HG03039 (cell line): ENCODE results near the gene KIAA1217.

Experiments used
- ATAC-seq: cut with Tn5 transposase; IDR thresholded peaks from one replicate; pipeline ENCODE4 v1.9.1; 2021; ENCODE audit warnings: mild to moderate bottlenecking, moderate library complexity; ENCODE audit not compliant: unreplicated experiment

Gene KIAA1217

DNA sequence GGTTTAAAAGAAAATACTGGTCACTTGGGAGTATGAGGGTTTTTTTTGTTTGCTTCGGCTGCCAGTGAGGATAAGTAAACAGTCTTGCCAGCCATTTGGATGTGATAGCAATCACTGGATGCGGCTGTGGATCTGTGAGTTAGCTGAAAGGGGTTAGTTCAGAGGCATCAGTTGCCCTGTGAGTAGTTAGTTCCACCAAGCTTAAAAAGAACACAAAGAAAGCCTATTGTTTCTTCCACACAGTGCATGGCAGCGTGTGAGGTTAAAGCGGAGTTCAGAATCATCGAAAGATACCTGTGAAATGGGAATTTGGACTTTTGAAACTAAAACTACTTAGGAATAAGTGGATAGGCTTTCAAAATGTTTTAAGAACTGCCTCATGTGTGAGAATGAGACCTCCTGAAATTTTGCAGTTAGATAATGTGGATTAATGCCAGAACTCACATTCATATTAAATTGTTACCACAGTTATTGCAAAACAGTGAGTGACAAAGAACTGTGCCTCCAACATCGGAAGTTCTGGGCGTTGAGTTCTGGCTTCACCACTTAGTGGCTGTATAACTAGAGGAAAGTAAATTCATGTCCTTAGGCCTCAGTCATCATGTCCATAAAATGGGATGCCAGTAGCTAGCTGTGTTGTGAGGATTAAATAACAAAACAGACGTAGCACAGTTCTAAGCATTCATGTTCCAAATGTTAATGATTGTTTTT is 31.3 kb downstream of the KIAA1217 start:
- ATAC-seq, result no peak

DNA sequence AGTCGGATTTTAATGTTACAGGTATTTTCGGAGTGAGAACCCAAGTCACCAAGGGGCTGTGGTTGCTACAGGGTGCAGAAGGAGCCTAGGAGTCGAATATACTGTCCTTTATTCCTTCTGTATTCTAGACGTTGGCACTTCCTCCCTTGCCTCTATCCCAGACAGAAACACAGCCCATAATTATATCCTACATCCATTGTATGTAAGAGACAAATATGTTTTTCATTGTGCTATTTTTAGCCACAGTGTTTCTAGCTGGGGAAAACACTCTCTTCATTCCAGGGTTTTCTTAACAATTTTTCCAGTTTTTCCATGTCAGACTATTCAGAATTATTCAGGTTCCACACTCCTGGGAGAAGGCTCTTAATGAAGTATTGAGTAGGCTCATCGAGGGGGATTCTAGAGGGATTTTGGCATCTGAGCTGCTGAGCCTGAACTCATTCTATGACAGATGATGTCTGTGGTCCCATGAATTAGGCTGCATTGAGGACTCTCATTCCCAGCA is 32.6 kb downstream of the KIAA1217 start:
- no peak for ATAC-seq

DNA sequence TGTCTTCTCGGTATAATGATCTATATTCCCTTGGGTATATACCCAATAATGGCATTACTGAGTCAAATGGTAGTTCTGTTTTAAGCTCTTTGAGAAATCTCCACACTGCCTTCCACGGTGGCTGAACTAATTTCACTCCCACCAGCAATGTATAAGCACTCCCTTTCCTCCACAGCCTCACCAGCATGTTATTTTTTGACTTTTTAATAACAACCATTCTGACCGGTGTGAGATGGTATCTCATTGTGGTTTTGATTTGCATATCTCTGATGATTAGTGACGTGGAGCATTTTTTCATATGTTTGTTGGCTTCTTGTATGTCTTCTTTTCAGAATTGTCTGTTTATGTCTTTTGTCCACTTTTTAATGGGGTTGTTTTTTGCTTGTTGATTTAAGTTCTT is 33.6 kb downstream of the KIAA1217 start:
- no peak for ATAC-seq

DNA sequence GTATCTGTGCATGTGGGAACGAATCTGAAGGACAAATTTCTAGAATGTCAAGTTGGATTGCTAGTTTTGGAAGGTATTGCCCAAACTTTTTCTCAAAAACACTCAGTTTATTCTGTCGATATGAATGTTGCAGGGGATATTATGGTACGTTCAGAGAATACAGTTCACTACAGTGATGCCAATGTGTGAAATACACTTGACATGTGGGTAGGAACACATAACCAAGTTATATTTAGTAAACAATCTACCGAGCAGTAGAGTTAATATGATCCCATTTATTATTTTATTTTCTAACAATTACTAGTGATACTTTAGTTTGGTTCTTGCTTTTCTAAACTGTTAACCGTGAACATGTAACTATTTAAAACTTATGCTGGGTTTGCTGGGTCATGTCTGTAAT is 37.4 kb downstream of the KIAA1217 start:
- no peak for ATAC-seq

DNA sequence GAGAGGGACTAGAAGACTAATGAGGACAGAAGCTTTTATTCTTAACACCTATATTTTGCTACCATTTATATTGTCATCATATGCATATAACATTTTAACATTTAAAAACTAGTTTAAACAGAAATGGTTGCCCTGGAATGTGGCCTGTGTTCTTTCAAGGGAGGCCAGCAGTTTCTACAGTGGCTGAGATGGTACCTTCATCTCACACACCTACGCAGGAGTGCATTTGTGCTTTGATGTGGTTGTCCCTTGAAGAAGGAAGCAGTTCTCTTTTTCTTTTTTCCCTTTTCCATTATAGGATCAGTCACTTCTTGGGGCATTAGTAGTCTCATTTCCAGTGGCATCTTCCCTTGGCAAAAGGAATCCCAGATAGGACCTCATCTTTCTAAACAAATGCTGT is 38.9 kb downstream of the KIAA1217 start:
- ATAC-seq, result no peak

DNA sequence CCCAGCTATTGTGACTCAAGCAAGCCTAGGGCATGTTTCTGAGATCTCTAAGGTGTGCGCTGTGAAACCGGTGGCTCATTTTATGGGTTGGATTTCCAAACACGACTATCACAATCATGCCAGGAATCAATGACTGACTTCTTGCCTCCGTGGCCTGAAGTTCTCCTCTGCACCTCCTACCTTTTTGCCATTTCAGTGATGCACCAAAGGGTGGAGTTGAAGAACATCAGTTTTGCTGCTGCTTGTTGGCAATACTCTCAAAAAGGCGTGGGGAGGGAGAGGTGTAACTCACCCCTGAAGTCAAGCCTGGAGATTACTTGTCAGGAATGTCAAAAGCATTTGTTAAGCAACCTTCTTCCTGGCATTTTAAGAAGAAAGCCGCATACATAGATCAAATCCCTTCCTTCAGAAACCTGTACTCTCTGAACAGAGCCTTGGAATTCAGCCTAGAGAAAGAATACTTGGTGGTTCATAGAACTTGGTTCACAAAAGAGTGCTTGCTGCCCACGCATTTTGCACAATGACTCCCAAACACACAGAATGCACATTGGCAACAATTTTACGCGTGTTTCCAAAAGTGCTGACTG is 41.0 kb downstream of the KIAA1217 start:
- no peak for ATAC-seq

DNA sequence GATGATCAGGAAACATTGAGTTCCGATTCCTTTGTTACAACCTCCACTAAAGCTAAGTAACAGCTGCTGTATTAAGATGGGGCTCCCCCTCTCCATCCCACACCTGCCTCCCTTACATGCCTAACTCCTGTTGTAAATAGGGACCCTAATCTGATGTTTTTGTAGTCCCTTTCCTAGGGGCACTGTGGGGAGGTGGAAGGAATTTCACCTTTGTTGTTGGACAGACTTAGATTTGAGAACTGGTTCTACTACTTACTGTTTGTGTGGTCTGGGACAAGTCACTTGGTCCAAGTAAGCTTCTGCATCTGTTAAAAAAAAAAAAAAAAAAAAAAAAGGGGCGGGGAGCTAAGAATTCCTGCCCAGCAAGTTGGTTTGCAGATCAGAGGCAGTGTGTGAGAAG is 42.6 kb downstream of the KIAA1217 start:
- no peak for ATAC-seq

DNA sequence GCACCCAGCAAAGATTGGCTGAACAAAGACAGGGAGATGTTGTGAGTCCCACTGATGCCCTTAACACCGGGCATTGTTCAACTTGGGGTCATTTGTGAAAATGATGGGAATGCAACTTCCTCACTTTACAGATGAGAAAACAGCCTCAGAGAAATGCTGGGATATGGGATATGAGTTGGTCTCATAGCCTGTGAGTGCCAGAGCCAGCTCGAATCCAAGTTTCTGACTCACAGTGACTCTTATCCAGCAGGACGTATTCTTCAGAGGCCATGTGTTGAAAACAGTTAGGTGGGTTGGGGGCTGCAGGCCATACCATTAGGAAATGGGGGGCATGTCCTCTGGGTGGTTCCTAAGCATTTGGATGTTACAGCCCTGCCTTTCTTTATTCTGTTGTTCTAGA is 45.2 kb downstream of the KIAA1217 start:
- ATAC-seq, result no peak

DNA sequence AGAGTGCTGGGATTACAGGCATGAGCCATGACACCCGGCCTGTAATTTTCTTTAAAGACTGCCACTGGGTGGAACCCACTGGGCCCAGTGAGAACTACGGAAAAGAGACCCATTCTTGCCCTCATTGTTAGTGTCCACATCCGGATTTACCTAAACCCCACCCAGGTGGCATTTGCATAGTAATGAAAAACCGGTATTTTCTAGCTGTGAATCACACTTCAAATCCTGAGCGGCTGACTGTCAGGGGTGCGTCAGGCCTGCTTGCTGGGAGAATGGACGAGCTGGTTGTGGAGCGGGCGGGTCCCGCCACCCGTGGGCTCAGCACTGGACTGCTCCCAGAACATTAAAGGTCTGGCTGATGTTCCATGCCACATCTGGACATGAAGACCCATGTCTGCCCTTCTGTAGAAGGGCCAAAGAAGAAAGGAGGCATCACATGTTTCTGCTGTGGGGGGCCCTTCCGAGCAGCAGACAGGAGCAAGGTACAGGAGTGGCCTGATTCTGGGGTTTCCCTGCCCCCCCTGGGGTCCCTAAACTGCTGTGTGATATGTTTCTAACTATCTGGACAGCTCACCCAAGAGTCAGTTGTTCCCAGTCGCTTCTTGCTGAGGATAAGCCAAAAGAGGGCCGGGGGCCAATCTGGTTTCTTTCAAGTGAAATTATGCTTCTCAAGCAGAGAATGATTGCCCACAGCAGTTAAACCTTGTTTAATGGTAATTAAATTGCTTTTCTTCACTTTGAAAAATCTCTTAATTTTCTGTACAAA is 46.4 kb downstream of the KIAA1217 start:
- no peak for ATAC-seq

DNA sequence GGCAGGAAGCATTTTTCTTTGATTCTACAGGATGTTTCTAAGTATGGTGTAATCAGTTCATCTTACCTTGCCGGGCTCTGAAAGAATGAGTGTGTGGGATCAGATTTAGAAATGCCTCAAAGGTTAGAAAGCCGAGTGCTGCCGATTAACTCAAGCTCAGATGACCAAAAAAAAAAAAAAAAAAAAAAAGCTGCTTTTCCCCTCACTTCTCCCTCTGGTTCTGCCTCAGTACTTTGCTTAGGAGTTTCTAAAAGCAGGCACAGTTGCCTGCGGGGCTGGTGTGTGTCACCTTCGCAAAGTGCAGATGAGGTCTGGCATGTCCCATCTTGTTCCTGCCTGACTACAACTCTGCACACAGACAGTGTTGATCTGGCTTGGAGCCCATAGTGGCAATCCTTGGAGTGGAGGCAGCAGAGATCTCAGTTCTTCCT is 47.0 kb downstream of the KIAA1217 start:
- no peak for ATAC-seq

DNA sequence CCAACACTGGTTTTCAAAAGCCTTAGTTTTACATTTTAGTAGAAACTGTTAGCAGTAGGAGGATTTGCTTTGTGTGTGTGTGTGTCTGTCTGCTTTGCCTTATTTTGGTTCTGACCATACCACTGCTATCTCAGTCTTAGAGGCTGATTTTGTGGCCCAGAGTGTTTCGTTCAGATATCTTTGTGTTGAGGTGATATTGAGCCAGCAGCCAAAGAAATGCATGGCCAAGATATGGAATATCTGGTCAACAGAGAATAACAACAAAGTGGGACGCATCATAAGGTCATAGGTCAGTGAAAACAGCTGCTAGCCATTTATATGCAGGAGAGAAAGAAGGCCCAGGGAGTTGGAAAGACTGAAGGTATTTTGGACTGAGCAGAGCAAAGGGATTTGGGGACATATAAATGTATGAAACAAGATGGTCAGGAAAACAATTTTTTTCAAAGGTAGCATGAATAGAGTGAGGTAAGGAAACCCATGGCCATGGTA is 47.7 kb downstream of the KIAA1217 start:
- no peak for ATAC-seq

DNA sequence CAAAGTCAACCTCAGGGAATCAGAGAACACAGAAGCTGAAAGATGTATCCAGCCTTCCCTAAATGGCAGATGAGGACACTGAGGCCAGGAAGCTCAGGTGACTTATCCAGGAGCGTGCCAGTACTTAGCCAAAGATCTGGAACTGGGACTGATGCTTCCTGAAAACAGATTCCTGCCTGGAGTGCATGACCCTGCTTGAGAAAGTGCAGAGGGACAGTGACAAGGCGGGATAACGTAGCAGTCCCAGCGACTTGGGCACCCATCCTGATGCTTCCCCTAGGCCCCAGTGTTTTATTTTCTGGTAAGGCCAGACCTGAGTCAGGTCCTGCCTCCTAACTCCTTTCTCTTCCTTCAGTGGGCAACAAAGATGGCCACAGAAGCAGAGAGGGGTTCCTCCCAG is 48.6 kb downstream of the KIAA1217 start:
- ATAC-seq, result no peak

DNA sequence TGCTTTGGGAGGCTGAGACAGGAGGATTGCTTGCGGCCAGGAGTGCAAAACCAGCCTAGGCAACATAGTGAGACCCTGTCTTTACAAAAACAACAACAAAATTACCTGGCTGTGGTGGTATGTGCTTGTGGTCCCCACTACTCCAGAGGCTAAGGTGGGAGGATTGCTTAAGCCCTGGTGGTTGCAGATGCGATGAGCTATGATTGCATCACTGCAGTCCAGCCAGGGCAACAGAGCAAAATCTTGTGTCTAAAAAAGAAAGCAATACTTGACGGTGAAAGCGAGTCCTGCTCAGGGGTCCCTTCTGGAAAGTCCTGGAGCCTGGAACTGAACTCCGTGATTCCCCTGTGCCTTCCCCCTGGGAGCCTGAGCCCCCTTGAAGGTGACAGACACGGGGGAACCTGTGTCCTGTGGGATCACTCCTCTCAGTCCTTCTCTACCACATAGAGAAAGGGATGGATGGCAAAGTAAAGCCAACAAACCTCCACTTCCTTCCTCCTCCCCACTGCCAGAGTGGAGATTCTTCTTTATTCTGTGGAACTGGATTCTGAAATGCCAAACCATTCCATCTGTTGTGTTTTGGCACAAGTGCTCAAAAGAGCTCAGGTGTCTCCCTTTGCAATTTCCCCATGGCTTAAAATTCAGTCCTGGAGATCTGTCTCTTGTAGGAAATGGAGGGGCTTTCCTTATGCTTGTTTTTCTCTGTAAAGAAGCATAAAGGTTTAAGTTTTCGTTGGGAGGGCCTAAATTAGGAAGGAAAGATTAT is 50.6 kb downstream of the KIAA1217 start:
- no peak for ATAC-seq

DNA sequence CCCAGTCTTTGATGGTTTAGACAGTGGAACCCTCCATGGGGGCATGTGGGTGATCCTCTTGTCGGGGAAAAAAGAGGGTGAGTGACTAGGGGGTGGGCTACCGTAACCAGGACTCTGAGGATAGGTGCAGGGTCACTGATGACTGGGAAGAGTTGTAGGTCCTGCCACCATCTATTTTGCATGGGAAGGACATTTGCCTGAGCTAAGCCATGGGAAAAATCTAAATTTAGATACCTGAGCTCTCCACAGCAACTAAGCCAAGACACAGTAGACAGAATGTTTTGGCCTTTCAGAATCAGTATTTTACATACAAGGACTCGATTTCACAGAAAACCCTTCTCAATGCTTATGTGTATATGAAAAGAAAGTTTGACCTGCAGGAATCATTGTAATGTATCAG is 52.7 kb downstream of the KIAA1217 start:
- no peak for ATAC-seq

DNA sequence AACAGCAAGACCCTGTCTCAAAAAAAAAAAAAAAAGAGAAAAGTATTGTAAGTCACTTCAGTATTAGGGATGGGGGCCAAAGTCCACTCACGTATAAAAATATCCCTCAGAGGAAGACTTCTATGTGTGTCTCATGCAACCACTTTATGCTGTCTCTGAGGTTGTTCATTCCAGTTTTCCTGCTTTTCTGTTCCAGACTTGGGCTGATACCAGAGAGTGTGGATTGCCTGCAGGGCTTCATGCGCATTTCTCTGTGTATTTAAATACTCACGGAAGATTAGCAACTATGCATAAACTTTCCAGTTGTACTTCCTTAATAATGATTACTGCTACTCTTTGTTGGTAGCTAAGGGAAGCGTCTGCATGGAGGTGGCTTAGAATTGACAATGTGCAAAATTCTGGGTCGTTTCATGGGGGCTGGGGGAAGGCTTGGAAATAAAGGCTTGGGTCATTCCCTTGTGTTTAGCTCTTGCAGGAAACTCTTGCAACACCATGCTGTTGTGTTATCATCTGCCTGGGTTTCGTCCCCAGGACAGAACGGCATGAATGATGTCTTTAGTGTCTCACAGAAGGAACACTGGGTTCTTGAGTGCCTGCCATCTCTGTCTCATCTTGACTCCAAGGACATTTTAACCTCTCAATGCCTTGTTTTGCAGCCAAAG is 54.1 kb downstream of the KIAA1217 start:
- no peak for ATAC-seq

DNA sequence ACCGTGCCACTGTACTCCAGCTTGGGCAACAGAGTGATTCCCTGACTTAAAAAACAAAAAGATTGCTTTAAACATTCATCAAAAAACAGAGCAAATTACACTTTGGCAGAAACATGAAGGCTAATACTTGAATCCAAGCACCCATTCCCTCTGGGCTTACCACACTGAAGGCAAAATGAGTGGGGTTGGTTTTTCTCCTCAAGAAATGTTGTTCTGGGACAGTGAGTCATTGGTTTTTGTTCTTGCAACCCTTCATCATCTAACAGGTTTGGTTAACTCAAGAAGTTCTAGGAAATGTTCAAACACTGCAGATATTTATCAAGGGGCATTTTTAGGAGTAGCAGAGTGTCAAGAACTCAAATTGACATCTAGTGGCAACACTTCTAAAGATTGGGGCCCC is 60.5 kb downstream of the KIAA1217 start:
- ATAC-seq, result no peak

DNA sequence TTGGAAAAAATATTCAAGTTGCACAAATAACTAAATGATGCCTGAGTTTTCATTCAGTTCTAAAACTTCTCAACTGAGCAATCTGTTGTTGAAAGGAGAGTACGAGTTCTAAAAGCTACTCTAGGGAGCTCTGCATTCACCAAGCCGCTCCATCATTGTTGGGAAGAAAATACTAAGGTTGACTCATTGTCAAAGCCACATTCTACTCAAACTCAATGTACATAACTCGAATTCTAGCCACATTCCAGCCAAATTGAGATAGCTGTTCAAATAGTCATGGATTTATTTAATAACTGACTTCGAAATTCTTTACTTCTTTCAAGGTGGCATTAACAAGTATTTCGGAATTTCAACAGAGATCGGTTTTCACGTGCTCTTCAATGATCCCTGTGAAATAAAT is 63.4 kb downstream of the KIAA1217 start:
- ATAC-seq, result no peak

DNA sequence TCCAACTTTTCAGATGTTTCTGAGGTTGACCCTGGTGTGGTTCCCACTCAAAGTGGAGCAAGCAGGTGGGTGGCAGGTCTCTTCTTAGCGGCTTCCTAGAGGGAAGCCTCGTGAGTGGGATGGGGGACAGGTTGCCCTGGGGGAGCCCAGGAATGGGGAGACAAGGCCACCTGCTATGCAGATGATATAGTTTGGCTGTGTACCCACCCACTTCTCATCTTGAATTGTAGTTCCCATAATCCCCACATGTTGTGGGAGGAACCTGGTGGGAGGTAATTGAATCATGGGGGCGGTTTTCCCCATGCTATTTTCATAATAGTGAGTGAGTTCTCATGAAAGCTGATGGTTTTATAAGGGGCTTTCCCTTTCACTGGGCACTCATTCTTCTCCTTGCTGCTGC is 68.3 kb downstream of the KIAA1217 start:
- ATAC-seq, result no peak

DNA sequence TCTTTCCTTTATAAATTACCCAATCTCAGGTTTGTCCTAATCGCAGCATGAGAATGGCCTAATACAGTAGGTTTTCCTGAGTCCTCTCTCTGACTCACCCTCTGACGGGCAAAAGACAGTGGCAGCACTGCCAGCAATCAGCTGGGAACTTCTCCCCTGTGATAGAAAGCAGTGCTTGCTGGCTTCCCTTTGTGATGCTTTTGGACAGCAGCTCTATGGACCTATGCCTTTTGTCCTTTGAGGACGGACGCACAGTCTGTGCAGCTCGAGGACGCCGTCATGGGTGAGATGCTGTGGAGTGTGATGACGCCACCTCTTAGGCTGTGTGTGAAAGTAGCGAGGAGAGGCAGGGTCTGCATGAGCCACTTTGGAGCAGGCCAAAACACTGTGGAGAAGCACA is 68.8 kb downstream of the KIAA1217 start:
- ATAC-seq, result no peak

DNA sequence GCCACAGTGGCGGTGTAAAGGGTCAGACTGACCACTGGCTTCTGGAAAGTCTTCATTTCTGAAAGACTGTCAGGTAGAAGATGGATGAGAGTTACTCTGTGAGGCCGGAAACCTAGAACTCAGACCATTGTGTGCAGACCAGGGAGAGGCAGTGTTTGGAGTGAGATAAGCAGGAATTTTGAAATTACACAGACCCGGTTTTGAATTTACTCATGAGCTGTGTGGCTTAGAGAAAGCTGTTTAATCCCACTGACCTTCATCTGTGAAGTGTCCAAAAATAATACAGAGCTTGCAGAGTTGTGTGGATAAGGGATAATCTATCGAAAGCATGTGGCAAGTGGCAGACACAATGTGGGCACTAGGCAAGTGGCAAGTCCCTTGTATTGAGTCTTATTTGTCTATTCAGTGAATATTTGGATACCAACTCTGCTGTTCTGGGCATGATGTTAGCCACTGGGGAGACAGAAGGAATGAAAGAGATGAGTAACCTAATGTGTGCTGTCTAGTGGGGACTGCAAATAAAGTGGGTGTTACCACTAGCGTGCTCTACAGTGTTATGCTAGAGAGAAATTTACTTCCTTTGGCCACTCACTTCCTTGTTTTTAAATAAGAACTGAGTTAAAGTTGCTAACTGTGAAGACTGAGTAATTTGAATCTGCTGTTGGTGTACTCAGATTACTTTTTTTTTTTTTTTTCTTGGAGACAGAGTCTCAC is 69.4 kb downstream of the KIAA1217 start:
- ATAC-seq, result no peak
